Measurements from ENCODE around the gene PPP3CA.

GRCh38 chr4:101102114-101102742, 245.1 kb downstream of the PPP3CA start:
- TF ChIP-seq CTCF (IDR thresholded peaks at IDR 0.05; ENCODE audit: low read length) (no peak), EZH2 (optimal IDR thresholded peaks at IDR 0.05; ENCODE audit: low read depth, low read length) (no peak), EZH2phosphoT487 (IDR thresholded peaks at IDR 0.05; ENCODE audit: low read length) (no peak)

All from MM.1S (cell line).